PFSK-1 (cell line): ENCODE data around the gene ATP5F1D.

Source experiments
- POLR2AphosphoS5 ChIP-seq: IDR thresholded peaks from 2 replicates; pipeline ENCODE4 v1.6.1; 2012; ENCODE audit warnings: low read depth, mild to moderate bottlenecking, control low read depth, low read length, moderate library complexity
- TF ChIP-seq, protein P1 (sequence below), 2 experiments: IDR thresholded peaks; 2 replicates each; pipeline versions ENCODE4 v1.6.1 to v1.8.0; 2011 to 2012; ENCODE audit warnings: low read depth in 2 of 2, low read length in 2 of 2, control low read depth in 1 of 2, inconsistent platforms in 1 of 2, mild to moderate bottlenecking in 1 of 2, moderate library complexity in 1 of 2; ENCODE audit not compliant: insufficient read depth in 1 of 2

DNA sequence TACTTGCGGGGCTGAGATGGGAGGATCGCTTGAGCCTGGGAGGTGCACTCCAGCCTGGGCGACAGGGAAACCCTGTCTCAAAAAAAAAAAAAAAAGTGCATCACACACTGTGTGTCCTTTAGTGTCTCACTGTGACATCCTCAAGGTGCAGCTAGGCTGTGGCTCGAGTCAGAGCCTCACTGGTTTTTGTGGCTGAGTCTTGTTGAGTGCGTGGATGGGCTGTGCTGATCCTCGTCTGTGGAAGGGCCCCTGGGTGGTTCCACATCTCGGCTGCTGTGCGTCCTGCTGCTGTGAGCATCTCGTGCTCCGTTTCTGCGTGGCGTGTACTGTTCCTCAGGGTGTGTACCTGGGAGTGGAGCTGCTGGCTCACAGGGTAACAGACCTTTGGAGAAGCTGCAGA is 24.8 kb upstream of the ATP5F1D start:
- TF ChIP-seq POLR2AphosphoS5, result no peak
- TF ChIP-seq, protein P1, sequence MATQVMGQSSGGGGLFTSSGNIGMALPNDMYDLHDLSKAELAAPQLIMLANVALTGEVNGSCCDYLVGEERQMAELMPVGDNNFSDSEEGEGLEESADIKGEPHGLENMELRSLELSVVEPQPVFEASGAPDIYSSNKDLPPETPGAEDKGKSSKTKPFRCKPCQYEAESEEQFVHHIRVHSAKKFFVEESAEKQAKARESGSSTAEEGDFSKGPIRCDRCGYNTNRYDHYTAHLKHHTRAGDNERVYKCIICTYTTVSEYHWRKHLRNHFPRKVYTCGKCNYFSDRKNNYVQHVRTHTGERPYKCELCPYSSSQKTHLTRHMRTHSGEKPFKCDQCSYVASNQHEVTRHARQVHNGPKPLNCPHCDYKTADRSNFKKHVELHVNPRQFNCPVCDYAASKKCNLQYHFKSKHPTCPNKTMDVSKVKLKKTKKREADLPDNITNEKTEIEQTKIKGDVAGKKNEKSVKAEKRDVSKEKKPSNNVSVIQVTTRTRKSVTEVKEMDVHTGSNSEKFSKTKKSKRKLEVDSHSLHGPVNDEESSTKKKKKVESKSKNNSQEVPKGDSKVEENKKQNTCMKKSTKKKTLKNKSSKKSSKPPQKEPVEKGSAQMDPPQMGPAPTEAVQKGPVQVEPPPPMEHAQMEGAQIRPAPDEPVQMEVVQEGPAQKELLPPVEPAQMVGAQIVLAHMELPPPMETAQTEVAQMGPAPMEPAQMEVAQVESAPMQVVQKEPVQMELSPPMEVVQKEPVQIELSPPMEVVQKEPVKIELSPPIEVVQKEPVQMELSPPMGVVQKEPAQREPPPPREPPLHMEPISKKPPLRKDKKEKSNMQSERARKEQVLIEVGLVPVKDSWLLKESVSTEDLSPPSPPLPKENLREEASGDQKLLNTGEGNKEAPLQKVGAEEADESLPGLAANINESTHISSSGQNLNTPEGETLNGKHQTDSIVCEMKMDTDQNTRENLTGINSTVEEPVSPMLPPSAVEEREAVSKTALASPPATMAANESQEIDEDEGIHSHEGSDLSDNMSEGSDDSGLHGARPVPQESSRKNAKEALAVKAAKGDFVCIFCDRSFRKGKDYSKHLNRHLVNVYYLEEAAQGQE (IDR thresholded peaks at IDR 0.05; ENCODE audit: insufficient read depth in 1 of 2, low read depth in 2 of 2, low read length in 2 of 2), result no peak
